HG02840 (cell line): ENCODE data around the gene EFEMP1.

ENCODE experiments used
- ATAC-seq: cut with Tn5 transposase; IDR thresholded peaks from one replicate; pipeline ENCODE4 v1.9.1; 2021; ENCODE audit warnings: mild to moderate bottlenecking, moderate library complexity, moderate number of reproducible peaks; ENCODE audit not compliant: unreplicated experiment, low FRiP score

EFEMP1 gene

GRCh38 chr2:55936351-55936750, 12.8 kb upstream of the EFEMP1 start:
- no peak for ATAC-seq

DNA sequence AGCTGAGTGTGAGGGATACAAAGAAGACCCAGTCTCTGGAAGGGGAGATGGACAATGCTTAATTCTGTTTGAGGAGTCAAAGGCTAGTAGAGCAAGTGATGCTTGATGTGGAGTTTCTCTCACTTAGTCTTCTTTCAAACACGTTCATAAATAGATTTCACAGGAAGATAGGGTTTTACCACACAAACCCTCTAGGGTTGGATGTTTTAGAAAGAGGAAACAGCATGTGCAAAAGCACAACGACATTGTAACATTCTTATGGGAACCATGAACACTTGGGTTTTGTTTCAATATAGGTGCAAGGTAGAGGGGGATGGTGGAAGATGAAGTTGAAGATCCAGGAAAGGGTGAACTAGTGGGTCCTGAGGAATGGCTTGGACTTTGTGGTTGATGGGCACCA, 10.8 kb upstream of the EFEMP1 start:
- no peak for ATAC-seq

DNA sequence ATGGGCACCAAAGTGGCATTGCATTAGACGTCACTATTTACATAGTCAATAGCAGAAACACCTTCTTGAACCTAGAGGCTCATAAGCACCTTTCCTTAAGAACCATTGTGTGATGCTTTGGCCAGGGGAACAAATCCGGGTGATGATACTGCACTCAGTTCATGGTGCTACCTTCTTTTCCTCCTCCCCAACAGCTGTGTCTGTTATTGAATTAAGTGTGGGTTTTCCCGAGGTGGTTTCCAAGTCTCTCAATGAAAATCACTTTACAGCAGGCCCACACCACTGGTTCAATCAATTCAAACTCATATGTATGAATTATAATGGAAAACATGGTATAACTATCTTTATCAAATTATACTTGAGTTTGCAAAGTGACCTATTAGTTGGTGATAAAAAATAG, 9.3 kb upstream of the EFEMP1 start:
- no peak for ATAC-seq

- no peak for ATAC-seq
Observed at GRCh38 chr2:55931281-55931680, 7.7 kb upstream of the EFEMP1 start.

DNA sequence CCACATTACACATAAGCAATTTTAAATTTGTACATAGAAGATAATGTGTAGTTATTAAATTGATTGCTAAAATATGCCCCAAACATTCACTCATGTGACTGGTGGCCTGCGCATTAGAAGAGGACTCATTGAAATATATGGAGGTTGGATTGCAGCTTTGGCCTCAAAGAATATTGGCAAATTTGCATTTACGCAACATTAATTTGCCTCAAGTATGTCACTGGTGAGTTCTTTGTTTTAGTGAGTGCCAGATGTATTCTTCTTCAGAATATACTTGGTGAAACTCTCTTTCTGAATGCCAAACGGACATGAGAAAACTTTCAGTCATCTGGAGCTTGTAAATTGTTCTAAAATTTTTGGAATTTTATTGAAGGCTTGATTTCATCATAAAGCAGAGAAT, 5.9 kb upstream of the EFEMP1 start:
- no peak for ATAC-seq

- no peak for ATAC-seq
Observed at GRCh38 chr2:55926974-55927373, 3.4 kb upstream of the EFEMP1 start.

- ATAC-seq: no peak
Observed at GRCh38 chr2:55926246-55926645, 2.7 kb upstream of the EFEMP1 start.

DNA sequence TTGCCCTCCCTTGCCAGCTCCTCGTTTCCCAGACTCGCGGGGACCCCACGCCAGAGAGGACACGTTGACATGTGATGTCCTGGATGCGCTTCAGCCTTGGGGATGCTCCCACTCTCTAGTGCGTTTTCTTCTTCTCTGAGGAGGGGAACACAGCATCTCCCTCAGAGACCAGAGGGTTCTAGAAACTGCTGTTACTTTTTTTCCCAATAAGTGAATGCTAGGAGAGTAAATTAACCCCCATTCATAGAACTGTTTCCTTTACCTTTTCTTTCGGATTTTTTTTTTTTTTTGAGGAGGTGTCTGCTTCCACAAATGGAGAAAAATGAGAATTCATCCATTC, 370 bp upstream of the EFEMP1 start:
- ATAC-seq: no peak

- ATAC-seq: no peak
Observed at GRCh38 chr2:55922291-55922907, 1.2 kb downstream of the EFEMP1 start.

DNA sequence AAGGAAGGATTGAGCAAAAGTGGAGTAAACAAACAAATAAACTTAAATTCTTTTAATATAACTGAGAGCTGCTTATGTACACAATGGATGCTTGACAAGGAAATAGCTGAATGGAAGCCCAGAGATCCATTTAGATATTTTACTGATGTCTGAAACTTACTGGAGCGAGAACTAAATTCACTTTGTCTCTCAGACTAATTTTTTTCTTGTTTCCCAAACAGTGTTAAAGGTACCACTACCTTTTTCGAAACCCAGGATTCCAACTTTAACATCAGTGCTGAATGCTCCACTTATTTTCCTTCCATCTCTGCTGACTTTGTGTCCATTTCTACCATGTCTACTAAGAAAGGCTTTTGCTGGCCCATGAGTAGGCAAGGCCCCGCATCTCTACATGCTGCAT, 4.0 kb downstream of the EFEMP1 start:
- no peak for ATAC-seq

DNA sequence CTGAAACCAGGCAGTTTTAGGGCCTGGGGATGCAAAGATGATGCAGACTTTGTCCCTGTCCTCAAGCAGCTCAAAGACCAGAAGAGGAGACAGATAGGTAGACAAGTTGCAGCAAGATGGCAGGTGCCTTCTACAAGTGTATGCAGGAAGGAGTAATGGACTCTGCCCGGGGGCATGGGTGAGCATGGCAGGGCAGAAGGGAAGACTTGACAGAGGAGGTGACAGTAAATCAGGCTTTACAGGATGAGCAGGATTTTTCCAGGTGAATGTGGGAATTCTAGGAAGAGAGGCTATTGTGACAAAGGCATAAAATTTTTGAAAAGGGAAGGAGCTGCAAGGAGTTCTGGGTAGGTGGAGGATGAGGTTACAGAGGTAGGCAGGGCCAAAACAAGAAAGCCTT, 4.7 kb downstream of the EFEMP1 start:
- no peak for ATAC-seq

GRCh38 chr2:55917713-55918390, 5.7 kb downstream of the EFEMP1 start:
- ATAC-seq: no peak

GRCh38 chr2:55917117-55917516, 6.5 kb downstream of the EFEMP1 start:
- no peak for ATAC-seq

DNA sequence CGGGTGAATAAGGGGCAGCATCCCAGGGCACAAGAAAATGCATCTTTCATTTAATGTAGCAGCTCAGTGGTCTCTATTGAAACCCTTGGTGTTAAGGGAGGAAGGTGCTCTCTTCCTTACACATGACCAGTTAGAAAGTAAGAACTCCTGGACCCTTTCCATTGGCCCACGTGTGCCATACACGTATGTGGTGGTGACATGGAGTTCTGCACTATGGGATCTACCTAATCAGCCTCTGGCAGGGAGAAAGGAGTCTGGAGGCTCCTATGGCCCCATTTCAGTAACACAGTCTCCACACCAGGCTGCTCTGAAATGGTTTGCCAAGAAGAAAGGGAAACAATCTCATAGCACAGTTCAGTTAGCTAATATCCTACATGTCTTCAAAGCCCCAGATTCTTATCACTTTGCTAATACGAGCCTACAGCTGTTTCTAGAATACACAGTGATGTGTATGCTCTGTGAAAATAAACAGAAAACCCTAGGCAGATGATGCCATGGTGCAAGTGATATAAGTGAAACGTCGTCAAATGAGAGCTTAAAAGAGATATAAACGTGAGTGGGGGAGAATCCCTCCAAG, 7.0 kb downstream of the EFEMP1 start:
- ATAC-seq: no peak

GRCh38 chr2:55914786-55915185, 8.8 kb downstream of the EFEMP1 start:
- no peak for ATAC-seq

- ATAC-seq: no peak
Observed at GRCh38 chr2:55912926-55913325, 10.7 kb downstream of the EFEMP1 start.

- no peak for ATAC-seq
Observed at GRCh38 chr2:55910077-55910476, 13.5 kb downstream of the EFEMP1 start.

DNA sequence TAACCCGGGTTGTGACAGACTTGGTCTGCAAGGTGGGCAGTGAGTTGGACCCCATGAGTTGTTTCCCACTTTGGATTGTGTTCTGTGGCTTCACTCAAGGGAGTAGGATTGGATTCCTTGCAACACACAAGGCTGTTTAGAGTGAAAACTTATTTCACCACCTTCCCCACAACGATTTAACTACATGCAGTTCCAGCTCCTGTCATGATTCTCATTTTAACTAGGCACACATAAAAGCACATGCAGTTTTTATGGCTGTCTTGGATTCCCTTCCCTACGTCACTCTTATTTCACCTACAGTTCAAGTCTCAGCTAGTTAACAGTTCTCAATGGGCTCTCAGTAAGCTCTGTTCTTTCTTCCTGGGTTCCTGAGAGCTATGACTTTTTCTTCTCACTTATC, 15.9 kb downstream of the EFEMP1 start:
- ATAC-seq: no peak

DNA sequence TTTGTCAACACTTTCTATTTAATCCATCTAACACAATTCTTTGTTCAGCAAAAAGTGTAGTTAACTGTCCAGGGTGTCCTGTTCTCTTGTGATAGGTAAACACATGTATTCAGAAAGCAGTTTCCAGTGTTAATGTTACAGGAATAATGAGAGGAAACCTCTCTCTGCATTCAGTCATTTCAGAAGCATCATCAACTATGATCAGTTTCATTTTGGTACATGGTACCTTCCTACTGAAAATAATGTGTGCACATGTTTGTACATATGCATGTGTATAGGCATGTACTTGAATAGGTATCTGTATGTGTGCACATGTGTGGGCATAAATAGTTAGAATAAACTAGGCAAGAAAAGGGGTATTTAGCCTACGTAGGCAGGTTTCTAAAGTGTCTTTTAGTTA, 16.6 kb downstream of the EFEMP1 start:
- no peak for ATAC-seq

GRCh38 chr2:55903727-55904126, 19.9 kb downstream of the EFEMP1 start:
- ATAC-seq: no peak

DNA sequence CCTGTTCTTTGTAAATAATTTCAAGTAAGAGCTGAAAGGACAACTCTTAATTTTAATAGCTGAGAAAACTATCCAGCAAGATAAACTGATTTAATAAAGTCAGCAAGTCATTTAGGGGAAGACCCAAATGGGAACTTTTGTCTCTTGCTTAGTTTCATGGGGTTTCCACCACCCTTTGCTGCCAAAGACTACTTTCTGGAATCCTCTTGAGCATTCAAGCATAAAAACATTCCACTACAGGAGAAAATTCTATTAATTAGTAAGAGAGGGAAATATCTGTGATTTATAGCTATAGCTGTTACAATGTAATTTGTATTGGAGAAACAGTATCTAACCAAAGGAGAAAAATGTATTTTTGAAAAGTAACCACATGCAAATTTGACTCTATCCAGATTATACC, 20.6 kb downstream of the EFEMP1 start:
- no peak for ATAC-seq

- no peak for ATAC-seq
Observed at GRCh38 chr2:55902429-55902828, 21.2 kb downstream of the EFEMP1 start.
